ENCODE results near the gene ARID4B. TPM values are rescaled to one million over a fixed set of nuclear protein-coding genes. Genes with fewer than 3 reads are reported as not detected.

ARID4B gene
- total RNA-seq, 1 experiment from 2014 or later = 34.0 TPM

GRCh38 chr1:235262539-235262938 is 65.4 kb downstream of the ARID4B start:
- Histone ChIP-seq H4K91ac (ENCODE audit: insufficient read length, low read depth, low read length) (no peak overlapping the region), H3K79me2 (ENCODE audit: insufficient read depth, low read length) (peaks cover 17% of the 10 kb centered on the region; the same call in 1 of the 2 replicates), H3K56ac (ENCODE audit: insufficient read length, low read depth, low read length) (no peak overlapping the region), H2BK12ac (ENCODE audit: insufficient read length, low read depth, low read length) (no peak overlapping the region), H2BK20ac (ENCODE audit: low read depth, low read length, poor library complexity, severe bottlenecking) (no peak overlapping the region), H2BK5ac (ENCODE audit: insufficient read length, low read length) (no peak overlapping the region), H3K79me1 (ENCODE audit: insufficient read depth, low read depth, low read length, poor library complexity, severe bottlenecking) (peaks cover 5% of the 10 kb centered on the region), H3K4ac (ENCODE audit: low read depth, low read length) (no peak overlapping the region), H3K9ac (ENCODE audit: extremely low read depth, insufficient read length, low read length) (no peak overlapping the region), H2BK15ac (ENCODE audit: low read depth, low read length) (no peak overlapping the region), H2AK5ac (ENCODE audit: insufficient read length, low read length) (no peak overlapping the region), H3K23ac (ENCODE audit: insufficient read length, low read depth, low read length) (no peak overlapping the region), H3K27ac (ENCODE audit: insufficient read length, low read depth, low read length) (no peak overlapping the region), H3K4me1 (ENCODE audit: insufficient read depth, low read length) (peaks cover 3% of the 10 kb centered on the region; the same call in 1 of the 2 replicates), H3K9me3 (ENCODE audit: control insufficient read depth, low read depth, low read length) (no peaks in the 10 kb centered on the region), H2AFZ (ENCODE audit: low read length) (no peak overlapping the region), H4K8ac (replicated peaks; ENCODE audit: insufficient read length, low read depth, low read length) (no peak overlapping the region), H3K27me3 (ENCODE audit: insufficient read depth, low read length) (no peaks in the 10 kb centered on the region), H3K23me2 (ENCODE audit: insufficient read length, low read depth, low read length, poor library complexity, severe bottlenecking) (no peaks in the 10 kb centered on the region), H4K5ac (ENCODE audit: insufficient read length, low read depth, low read length) (no peak overlapping the region), H3K18ac (ENCODE audit: insufficient read length, low read depth, low read length) (no peak overlapping the region), H3K14ac (ENCODE audit: insufficient read depth, low read length) (no peak overlapping the region), H3K4me2 (ENCODE audit: insufficient read depth, insufficient read length, low read length) (no peak overlapping the region), H4K20me1 (ENCODE audit: control insufficient read depth, insufficient read depth, insufficient read length) (no peaks in the 10 kb centered on the region), H3T11ph (ENCODE audit: low read length) (no peak overlapping the region), H2BK120ac (ENCODE audit: low read depth, low read length, poor library complexity, severe bottlenecking) (no peak overlapping the region)
- WGBS (ENCODE audit: extremely low coverage, insufficient read length, low lambda C conversion rate) = no CpG with 5 or more reads among the region's 3 CpGs
- Mint-ChIP-seq H3K4me1 (peaks cover 13 to 14% of the 10 kb centered on the region in 2 experiments), H3K27me3 (ENCODE audit: low read depth) (no peaks in the 10 kb centered on the region), H3K9me3 (no peaks in the 10 kb centered on the region), H3K36me3 (ENCODE audit: insufficient read depth in 1 of 3, low read depth in 3 of 3) (peaks cover 4 to 6% (median 5%) of the 10 kb centered on the region in 3 experiments; a peak in 3 of 7 replicates), H3K27ac (0 out of 7 replicates have a peak overlapping the region, but pooled peaks of 1 of the 3 experiments have one; percentile 47), H3K4me3 (no peak overlapping the region)
- no peak for DNase-seq
- no peak for TF ChIP-seq CTCF (conservative IDR thresholded peaks at IDR 0.05)

Measured in H9 (cell line).